K562 (cell line): Measurements from ENCODE around the gene AREL1. TPM values are rescaled to one million over a fixed set of nuclear protein-coding genes. Genes with fewer than 3 reads are reported as not detected.
A peak's percentile ranks its signal among the peaks of the same experiment; 100 is the strongest.

Source experiments
- ARID1B ChIP-seq: fragments of 450-650 bp; IDR thresholded peaks from 2 replicates; pipeline ENCODE4 v1.6.1; 2016; ENCODE audit warnings: antibody characterized with exemption, mild to moderate bottlenecking, inconsistent platforms
- ATF3 ChIP-seq, 2 experiments: fragments of 450-650 bp in 1 of 2; sonication (generic) in 1 of 2; formaldehyde crosslinking in 1 of 2; IDR thresholded peaks in 1 of 2; conservative IDR thresholded peaks in 1 of 2; 2 replicates each; pipeline versions ENCODE4 v1.6.1 to v1.8.1; 2016 to 2023; ENCODE audit warnings: mild to moderate bottlenecking in 2 of 2, moderate library complexity in 2 of 2, inconsistent platforms in 1 of 2, missing genetic modification reagents in 1 of 2
- ATF7 ChIP-seq: fragments of 450-650 bp; IDR thresholded peaks from 2 replicates; pipeline ENCODE4 v1.7.1; 2014; ENCODE audit warnings: mild to moderate bottlenecking, moderate library complexity
- BHLHE40 ChIP-seq: IDR thresholded peaks from 2 replicates; pipeline ENCODE4 v1.6.1; 2011; ENCODE audit warnings: low read length, improper control_type of control experiment
- C11orf30 ChIP-seq: fragments of 450-650 bp; IDR thresholded peaks from 2 replicates; pipeline ENCODE4 v1.6.1; 2016; ENCODE audit warnings: low read depth, mild to moderate bottlenecking
- CREBBP ChIP-seq: IDR thresholded peaks from one replicate; pipeline ENCODE4 v1.6.1; 2012; ENCODE audit warnings: low read depth, mild to moderate bottlenecking, control low read depth, inconsistent platforms, low read length
- DPF2 ChIP-seq: fragments of 450-650 bp; IDR thresholded peaks from 2 replicates; pipeline ENCODE4 v1.6.1; 2016
- JUND ChIP-seq, 2 experiments: IDR thresholded peaks; 2 replicates in 1 of 2; 3 replicates in 1 of 2; pipeline ENCODE4 v1.6.1; 2011; ENCODE audit warnings: borderline replicate concordance in 2 of 2, low read depth in 2 of 2, low read length in 2 of 2, improper control_type of control experiment in 1 of 2, missing biosample characterization in 1 of 2, missing genetic modification characterization in 1 of 2, missing genetic modification reagents in 1 of 2
- MCM7 ChIP-seq, 2 experiments: fragments of 450-650 bp; IDR thresholded peaks; 2 replicates each; pipeline ENCODE4 v1.6.1; 2016 to 2018
- NFIC ChIP-seq: fragments of 450-650 bp; IDR thresholded peaks from 2 replicates; pipeline ENCODE4 v1.6.1; 2017; ENCODE audit warnings: mild to moderate bottlenecking, inconsistent platforms
- NFYB ChIP-seq: IDR thresholded peaks from 2 replicates; pipeline ENCODE4 v1.6.1; 2011; ENCODE audit warnings: mild to moderate bottlenecking, moderate library complexity; ENCODE audit not compliant: insufficient read length; ENCODE audit errors: extremely low read depth
- NRF1 ChIP-seq, 2 experiments: fragments of 450-650 bp; IDR thresholded peaks in 1 of 2; conservative IDR thresholded peaks in 1 of 2; 2 replicates each; pipeline ENCODE4 v1.6.1; 2014; ENCODE audit warnings: mild to moderate bottlenecking in 2 of 2
- POLR3A ChIP-seq: IDR thresholded peaks from 2 replicates; pipeline ENCODE4 v1.6.1; 2011; ENCODE audit warnings: borderline replicate concordance, mild to moderate bottlenecking, moderate library complexity; ENCODE audit not compliant: insufficient read length, insufficient read depth; ENCODE audit errors: extremely low read depth
- POU5F1 ChIP-seq: fragments of 150-350 bp; IDR thresholded peaks from 2 replicates; pipeline ENCODE4 v1.6.1; 2014; ENCODE audit warnings: borderline replicate concordance, low read length, low read depth, mild to moderate bottlenecking; ENCODE audit not compliant: partially characterized antibody
- PURB ChIP-seq: sonication (generic); formaldehyde crosslinking; IDR thresholded peaks from 2 replicates; pipeline ENCODE4 v1.9.0; 2021; ENCODE audit warnings: low read depth, mild to moderate bottlenecking, missing genetic modification reagents
- RBBP5 ChIP-seq: fragments of 200-600 bp; sonication (generic); IDR thresholded peaks from 2 replicates; pipeline ENCODE4 v1.6.1; 2012; ENCODE audit warnings: borderline replicate concordance, mild to moderate bottlenecking, low read length, control low read depth, inconsistent platforms; ENCODE audit not compliant: insufficient read depth, poor library complexity, severe bottlenecking
- RHOXF2B ChIP-seq: fragments of 250-450 bp; sonication (Bioruptor Pico); conservative IDR thresholded peaks from 2 replicates; pipeline ENCODE4 v1.5.1; 2021
- SIRT6 ChIP-seq: IDR thresholded peaks from one replicate; pipeline ENCODE4 v1.6.1; 2012; ENCODE audit warnings: low read depth, mild to moderate bottlenecking, control low read depth, inconsistent platforms, low read length, moderate library complexity
- SMARCE1 ChIP-seq: fragments of 450-650 bp; IDR thresholded peaks from 2 replicates; pipeline ENCODE4 v1.7.1; 2016; ENCODE audit warnings: mild to moderate bottlenecking
- SRF ChIP-seq, 2 experiments: fragments of 250-450, 450-650 bp in 1 of 2; sonication (Bioruptor Pico) in 1 of 2; sonication (generic) in 1 of 2; formaldehyde crosslinking; IDR thresholded peaks; 2 replicates each; pipeline versions ENCODE4 v1.5.0 to v1.5.1; 2020 to 2022; ENCODE audit warnings: mild to moderate bottlenecking in 1 of 2, missing genetic modification reagents in 1 of 2
- ZBTB7A ChIP-seq: IDR thresholded peaks from 2 replicates; pipeline ENCODE4 v1.6.1; 2011; ENCODE audit warnings: low read depth, mild to moderate bottlenecking, low read length, moderate library complexity, borderline replicate concordance; ENCODE audit not compliant: control insufficient read depth
- ZNF696 ChIP-seq: fragments of 250-450 bp; sonication (Bioruptor Pico); conservative IDR thresholded peaks from 2 replicates; pipeline ENCODE4 v1.4.0; 2020; ENCODE audit warnings: mild to moderate bottlenecking, moderate library complexity
- ZNF717 ChIP-seq: fragments of 250-450 bp; sonication (Bioruptor Pico); IDR thresholded peaks from 2 replicates; pipeline ENCODE4 v1.5.0; 2021
- ZNF740 ChIP-seq, 3 experiments: fragments of 200-800 bp in 1 of 3; sonication (Bioruptor generic) in 1 of 3; sonication (generic) in 1 of 3; formaldehyde crosslinking in 1 of 3; IDR thresholded peaks; 2 replicates each; pipeline versions ENCODE4 v1.6.1 to v1.8.0; 2016 to 2022; ENCODE audit warnings: mild to moderate bottlenecking in 2 of 3, missing compliant biosample characterization in 2 of 3, missing genetic modification characterization in 2 of 3, missing genetic modification reagents in 1 of 3
- polyA plus RNA-seq, 8 experiments: library from polyadenylated mRNA; depleted of rRNA in 4 of 8; stranded (reverse) in 5 of 8; unstranded in 3 of 8; fragments of >200 nt; fragmentation: Nextera tagmentation in 2 of 8; fragmentation: Illumina TruSeq in 1 of 8; extraction: Ambion mirVana in 2 of 8; extraction: Trizol in 1 of 8; gene quantifications; 2 replicates each; pipeline versions ENCODE4 v1.2.1 to v1.2.3, GENCODE V29; 2011 to 2014; ENCODE audit warnings: inconsistent platforms in 1 of 8, missing spikeins in 1 of 8
- total RNA-seq, 7 experiments: library from RNA; depleted of rRNA in 6 of 7; stranded (reverse); fragments of >200 nt in 6 of 7; fragmentation: Illumina TruSeq in 2 of 7; extraction: Trizol in 2 of 7; gene quantifications; 2 replicates each; pipeline versions ENCODE4 v1.2.1 to v1.2.3, GENCODE V29; 2011 to 2021; ENCODE audit warnings: low replicate concordance in 1 of 7

The AREL1 gene
- total and polyA plus RNA-seq, 9 of the 15 experiments (the other 6 are each of a cell fraction or from before 2014, with no cell fraction given) = 6.0 to 24.8 (median 16.6) TPM

GRCh38 chr14:74619672-74620131, 93.2 kb downstream of the AREL1 start (continued):
- TF ChIP-seq ZNF740 (CRISPR knock-in tag; IDR thresholded peaks at IDR 0.05) (0 out of 2 replicates have a peak, but pooled peaks have one; percentile 42), ZNF740 (tag; IDR thresholded peaks at IDR 0.05) (no peak), POLR3A (no peak), JUND (IDR thresholded peaks at IDR 0.05; ENCODE audit: borderline replicate concordance, low read depth, low read length) (peak; percentile 77), JUND (tag; IDR thresholded peaks at IDR 0.05; ENCODE audit: borderline replicate concordance, low read depth, low read length) (0 out of 3 replicates have a peak, but pooled peaks have one; percentile 45), ZNF717 (CRISPR knock-in tag) (no peak), NFIC (peak; percentile 37), NFYB (no peak), SIRT6 (no peak), MCM7 (IDR thresholded peaks at IDR 0.05) (no peak), ARID1B (peak; percentile 49; the same call in 1 of the 2 replicates), ATF3 (IDR thresholded peaks at IDR 0.05) (peak; percentile 73), ATF3 (CRISPR knock-in tag; conservative IDR thresholded peaks at IDR 0.05) (no peak), NRF1 (conservative IDR thresholded peaks at IDR 0.05 in 1 of 2, IDR thresholded peaks at IDR 0.05 in 1 of 2) (0 out of 4 replicates have a peak, but pooled peaks of 1 of the 2 experiments have one; percentile 12), ZBTB7A (peak; percentile 36; the same call in 1 of the 2 replicates), DPF2 (peak; percentile 31; the same call in 1 of the 2 replicates), POU5F1 (no peak), ATF7 (0 out of 2 replicates have a peak, but pooled peaks have one; percentile 13), BHLHE40 (peak; percentile 25; the same call in 1 of the 2 replicates), PURB (CRISPR knock-in tag) (no peak), SMARCE1 (0 out of 2 replicates have a peak, but pooled peaks have one; percentile 16), RBBP5 (peak; percentile 22), ZNF696 (CRISPR knock-in tag) (no peak), C11orf30 (no peak), SRF (CRISPR knock-in tag; IDR thresholded peaks at IDR 0.05) (no peak), RHOXF2B (no peak), CREBBP (no peak)
